ENCODE results near the gene DRGX. TPM values are rescaled to one million over a fixed set of nuclear protein-coding genes. Genes with fewer than 3 reads are reported as not detected.

DRGX gene
- total and polyA plus RNA-seq, 10 of the 15 experiments (the other 5 are each of a cell fraction or from before 2014, with no cell fraction given), result not detected

GRCh38 chr10:49360271-49361177, 35.4 kb downstream of the DRGX start:
- CTCF ChIA-PET, result no interaction called here
- POLR2A ChIA-PET, result no interaction called here

More at GRCh38 chr10:49360271-49361177, 35.4 kb downstream of the DRGX start:
- Histone ChIP-seq H3K36me3 (ENCODE audit: control insufficient read depth in 2 of 2, insufficient read depth in 2 of 2, low read length in 1 of 2) (no peaks in the 10 kb centered on the region), H3K4me2 (ENCODE audit: control insufficient read depth, insufficient read depth) (no peak overlapping the region), H3K4me3 (no peak overlapping the region), H3K9ac (ENCODE audit: control insufficient read depth, insufficient read depth, low read length) (no peak overlapping the region), H3K4me1 (ENCODE audit: control insufficient read depth, insufficient read depth, low read length) (peaks cover 16% of the 10 kb centered on the region), H3K79me2 (ENCODE audit: control insufficient read depth, insufficient read depth, low read length) (no peaks in the 10 kb centered on the region), H4K20me1 (ENCODE audit: control insufficient read depth, insufficient read depth) (no peaks in the 10 kb centered on the region), H3K27ac (ENCODE audit: control insufficient read depth, insufficient read depth) (no peak overlapping the region), H3K27me3 (replicated peaks in 1 of 2; ENCODE audit: control insufficient read depth in 2 of 2, insufficient read depth in 2 of 2, low read length in 1 of 2) (no peaks in the 10 kb centered on the region), H2AFZ (ENCODE audit: control insufficient read depth, low read depth, low read length) (no peak overlapping the region), H3K9me3 (replicated peaks; ENCODE audit: control insufficient read depth, insufficient read depth, low read length) (no peaks in the 10 kb centered on the region)
- FAIRE-seq (no peak), ATAC-seq (no peak), DNase-seq (ENCODE audit: low read depth, low spot score) (no peak)
- intact Hi-C loops (cut with micrococcal nuclease; ENCODE audit: unreplicated experiment) (loop anchor here (5.0 kb wide), 1 partner anchor 58 kb away; no protein-coding TSS in a partner anchor), in situ Hi-C loops (cut with MboI) (no loop called here)
- no TSS peak for BruUV-seq (replicated peaks)
- SMC1A ChIA-PET (ENCODE audit: uncharacterized antibody, unreplicated experiment), result no interaction called here
- 54% methylated on average over 15 of the region's 15 CpGs for WGBS (ENCODE audit: insufficient coverage, insufficient replicate concordance, low lambda C conversion rate, missing lambda C conversion rate)
- TF ChIP-seq NBN (IDR thresholded peaks at IDR 0.05) (no peak), EP300 (IDR thresholded peaks at IDR 0.05; ENCODE audit: borderline replicate concordance in 1 of 2, control insufficient read depth in 1 of 2, low read depth in 2 of 2, low read length in 2 of 2) (no peak), PBX3 (IDR thresholded peaks at IDR 0.05; ENCODE audit: insufficient replicate concordance, low read depth, low read length) (no peak), GABPA (IDR thresholded peaks at IDR 0.05; ENCODE audit: low read depth) (no peak), SREBF1 (IDR thresholded peaks at IDR 0.05; ENCODE audit: low read length) (no peak), IKZF2 (IDR thresholded peaks at IDR 0.05) (no peak), NKRF (conservative IDR thresholded peaks at IDR 0.05) (no peak), RAD51 (IDR thresholded peaks at IDR 0.05) (no peak), CBX3 (IDR thresholded peaks at IDR 0.05; ENCODE audit: borderline replicate concordance, low read depth) (no peak), NRF1 (conservative IDR thresholded peaks at IDR 0.05; ENCODE audit: low read depth, low read length) (no peak), SREBF2 (IDR thresholded peaks at IDR 0.05; ENCODE audit: low read length) (no peak), RFX5 (IDR thresholded peaks at IDR 0.05; ENCODE audit: low read depth, low read length) (no peak), SIX5 (IDR thresholded peaks at IDR 0.05; ENCODE audit: low read depth, low read length, severe bottlenecking) (no peak), RAD21 (IDR thresholded peaks at IDR 0.05; ENCODE audit: insufficient read depth, low read depth, low read length) (no peak), NFYA (IDR thresholded peaks at IDR 0.05; ENCODE audit: borderline replicate concordance, low read depth, low read length) (no peak)
- RAD21 ChIA-PET (ENCODE audit: unreplicated experiment), result no interaction called here

Data from GM12878 (cell line).